ENCODE results near the gene CNTNAP2.

GRCh38 chr7:147567043-147567442, 1450.4 kb downstream of the CNTNAP2 start:
- TF ChIP-seq EZH2 (IDR thresholded peaks at IDR 0.05; ENCODE audit: insufficient read depth, poor library complexity, severe bottlenecking), result no peak
- no peak for TF ChIP-seq EZH2phosphoT487 (IDR thresholded peaks at IDR 0.05; ENCODE audit: insufficient read depth, low read depth)

Measured in GM23248 (cell line).